ENCODE results near the gene LYPD5.

- no peak for TF ChIP-seq CTCF (IDR thresholded peaks at IDR 0.05; ENCODE audit: insufficient read depth, low read length, poor library complexity, severe bottlenecking)
- no peak for TF ChIP-seq EZH2phosphoT487 (conservative IDR thresholded peaks at IDR 0.05; ENCODE audit: low read length)
Measured at GRCh38 chr19:43759515-43759914, 42.7 kb downstream of the LYPD5 start.
